Measurements from ENCODE around the gene TMEM72. TPM values are rescaled to one million over a fixed set of nuclear protein-coding genes. Genes with fewer than 3 reads are reported as not detected.

TMEM72 gene
- total RNA-seq, 1 donor from 2014 or later: not detected

DNA sequence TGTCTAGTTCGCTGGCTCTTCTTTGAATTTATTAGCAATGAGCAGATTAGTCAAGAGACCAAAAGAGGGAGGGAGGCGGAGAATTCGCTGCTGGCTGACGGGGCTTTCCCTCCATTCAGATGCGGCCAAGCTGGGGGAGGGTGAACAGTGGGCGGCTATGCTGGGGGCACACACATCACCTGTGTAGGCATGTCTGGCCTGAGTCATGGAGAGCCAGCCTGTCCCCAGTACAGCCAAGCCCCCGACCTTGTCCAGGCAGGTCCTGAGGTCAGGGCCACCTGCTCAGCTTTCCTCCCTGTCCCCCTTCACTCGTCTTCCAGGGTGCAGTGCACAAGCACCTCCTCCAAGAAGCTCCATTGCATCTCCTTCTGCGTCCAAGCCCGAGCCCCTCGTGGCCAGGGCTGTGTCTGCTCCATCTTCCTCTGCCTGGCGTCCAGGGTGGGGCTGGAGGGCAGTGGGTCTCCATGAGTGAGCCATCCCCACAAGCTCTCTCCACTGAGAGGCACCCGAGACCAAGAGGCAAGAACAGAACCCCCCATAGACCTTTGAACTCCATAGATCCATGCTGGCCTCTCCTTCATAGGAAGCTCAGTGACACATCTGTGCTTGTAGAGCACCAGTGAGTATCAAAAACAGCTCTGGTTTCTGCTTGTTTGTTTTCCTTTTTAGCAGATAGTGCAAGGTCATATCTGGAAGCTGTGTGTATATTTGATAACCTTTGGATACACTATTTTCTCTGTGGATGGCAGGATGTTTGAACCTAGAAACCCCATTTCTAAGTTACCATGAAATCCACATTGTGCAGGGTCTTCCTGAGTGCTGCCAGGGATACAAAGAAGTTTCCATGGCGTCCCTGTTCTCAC, 69.4 kb downstream of the TMEM72 start:
- no peak overlapping the region for H3K4me3 Mint-ChIP-seq (ENCODE audit: unreplicated experiment)
- DNase-seq (ENCODE audit: low spot score): no peak
- H3K36me3 Mint-ChIP-seq (ENCODE audit: low read depth, unreplicated experiment): no peaks in the 10 kb centered on the region
- no peaks in the 10 kb centered on the region for H3K9me3 Mint-ChIP-seq (ENCODE audit: unreplicated experiment)
- no peak overlapping the region for H3K27ac Mint-ChIP-seq (ENCODE audit: unreplicated experiment)
- peaks cover 52% of the 10 kb centered on the region for H3K4me1 Mint-ChIP-seq (ENCODE audit: unreplicated experiment)
- TF ChIP-seq, protein P1, sequence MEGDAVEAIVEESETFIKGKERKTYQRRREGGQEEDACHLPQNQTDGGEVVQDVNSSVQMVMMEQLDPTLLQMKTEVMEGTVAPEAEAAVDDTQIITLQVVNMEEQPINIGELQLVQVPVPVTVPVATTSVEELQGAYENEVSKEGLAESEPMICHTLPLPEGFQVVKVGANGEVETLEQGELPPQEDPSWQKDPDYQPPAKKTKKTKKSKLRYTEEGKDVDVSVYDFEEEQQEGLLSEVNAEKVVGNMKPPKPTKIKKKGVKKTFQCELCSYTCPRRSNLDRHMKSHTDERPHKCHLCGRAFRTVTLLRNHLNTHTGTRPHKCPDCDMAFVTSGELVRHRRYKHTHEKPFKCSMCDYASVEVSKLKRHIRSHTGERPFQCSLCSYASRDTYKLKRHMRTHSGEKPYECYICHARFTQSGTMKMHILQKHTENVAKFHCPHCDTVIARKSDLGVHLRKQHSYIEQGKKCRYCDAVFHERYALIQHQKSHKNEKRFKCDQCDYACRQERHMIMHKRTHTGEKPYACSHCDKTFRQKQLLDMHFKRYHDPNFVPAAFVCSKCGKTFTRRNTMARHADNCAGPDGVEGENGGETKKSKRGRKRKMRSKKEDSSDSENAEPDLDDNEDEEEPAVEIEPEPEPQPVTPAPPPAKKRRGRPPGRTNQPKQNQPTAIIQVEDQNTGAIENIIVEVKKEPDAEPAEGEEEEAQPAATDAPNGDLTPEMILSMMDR (IDR thresholded peaks at IDR 0.05; ENCODE audit: unreplicated experiment): no peak
- H3K27me3 Mint-ChIP-seq (ENCODE audit: unreplicated experiment): peaks cover 21% of the 10 kb centered on the region

GRCh38 chr10:44981172-44982113, 70.3 kb downstream of the TMEM72 start:
- no peaks in the 10 kb centered on the region for H3K36me3 Mint-ChIP-seq (ENCODE audit: low read depth, unreplicated experiment)
- no peaks in the 10 kb centered on the region for H3K9me3 Mint-ChIP-seq (ENCODE audit: unreplicated experiment)
- TF ChIP-seq, protein P1 (IDR thresholded peaks at IDR 0.05; ENCODE audit: unreplicated experiment): no peak
- peaks cover 19% of the 10 kb centered on the region for H3K27me3 Mint-ChIP-seq (ENCODE audit: unreplicated experiment)
- H3K27ac Mint-ChIP-seq (ENCODE audit: unreplicated experiment): peak overlapping the region; percentile 74
- H3K4me3 Mint-ChIP-seq (ENCODE audit: unreplicated experiment): no peak overlapping the region
- DNase-seq (ENCODE audit: low spot score): no peak
- peaks cover 57% of the 10 kb centered on the region for H3K4me1 Mint-ChIP-seq (ENCODE audit: unreplicated experiment)

DNA sequence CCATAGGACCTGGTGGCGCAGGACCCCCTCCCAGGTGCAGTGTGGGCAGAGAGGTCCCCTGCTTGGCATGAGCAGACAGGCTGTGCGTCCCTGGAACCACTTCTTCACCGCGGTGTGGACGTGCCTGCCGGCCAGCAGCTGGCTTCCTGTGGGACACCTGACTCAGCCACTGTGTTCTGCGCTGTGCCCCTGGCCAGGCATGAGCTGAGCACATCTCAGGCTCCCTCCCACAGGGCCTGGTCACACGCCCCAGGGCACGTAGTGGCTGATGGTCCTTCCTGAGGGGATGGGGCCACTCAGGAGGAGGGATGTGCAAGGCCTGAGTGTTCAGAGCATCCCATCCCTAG, 71.0 kb downstream of the TMEM72 start:
- Mint-ChIP-seq H3K4me1 (ENCODE audit: unreplicated experiment) (peaks cover 53% of the 10 kb centered on the region), H3K9me3 (ENCODE audit: unreplicated experiment) (no peaks in the 10 kb centered on the region), H3K4me3 (ENCODE audit: unreplicated experiment) (no peak overlapping the region), H3K36me3 (ENCODE audit: low read depth, unreplicated experiment) (no peaks in the 10 kb centered on the region), H3K27ac (ENCODE audit: unreplicated experiment) (no peak overlapping the region), H3K27me3 (ENCODE audit: unreplicated experiment) (peaks cover 17% of the 10 kb centered on the region)
- DNase-seq (ENCODE audit: low spot score): no peak
- TF ChIP-seq, protein P1 (IDR thresholded peaks at IDR 0.05; ENCODE audit: unreplicated experiment): no peak

DNA sequence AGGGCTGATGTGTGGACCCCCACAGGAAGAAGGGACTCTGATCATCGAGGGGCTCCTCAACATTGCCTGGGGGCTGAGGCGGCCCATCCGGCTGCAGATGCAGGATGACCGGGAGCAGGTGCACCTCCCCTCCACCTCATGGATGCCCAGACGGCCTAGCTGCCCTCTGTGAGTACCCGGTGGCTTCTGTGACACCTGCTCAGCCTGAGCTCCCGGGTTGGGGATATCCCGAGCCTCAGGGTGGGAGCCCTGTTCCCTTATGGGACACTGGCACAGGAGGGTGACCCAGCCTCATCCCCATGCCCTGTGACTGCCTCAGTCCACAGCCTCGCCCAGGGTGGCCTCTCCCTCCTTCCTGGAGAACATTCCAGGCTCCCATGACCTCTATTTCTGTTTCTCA, 71.4 kb downstream of the TMEM72 start:
- Mint-ChIP-seq H3K9me3 (ENCODE audit: unreplicated experiment) (no peaks in the 10 kb centered on the region), H3K36me3 (ENCODE audit: low read depth, unreplicated experiment) (no peaks in the 10 kb centered on the region), H3K27ac (ENCODE audit: unreplicated experiment) (no peak overlapping the region), H3K27me3 (ENCODE audit: unreplicated experiment) (peaks cover 16% of the 10 kb centered on the region), H3K4me1 (ENCODE audit: unreplicated experiment) (peaks cover 51% of the 10 kb centered on the region), H3K4me3 (ENCODE audit: unreplicated experiment) (no peak overlapping the region)
- TF ChIP-seq, protein P1 (IDR thresholded peaks at IDR 0.05; ENCODE audit: unreplicated experiment): no peak
- DNase-seq (ENCODE audit: low spot score): no peak
